Smooth muscle cell (in vitro differentiated cells): ENCODE results near the gene FREM1. TPM values are rescaled to one million over a fixed set of nuclear protein-coding genes. Genes with fewer than 3 reads are reported as not detected.
A peak's percentile ranks its signal among the peaks of the same experiment; 100 is the strongest.

ENCODE experiments used
- DNase-seq: peaks from one replicate; lab custom pipeline; 2025; ENCODE audit not compliant: unreplicated experiment; lab: John Stamatoyannopoulos, UW
- H2AFZ ChIP-seq: fragments of 200-600 bp; sonication (generic); 2 replicates; pipeline ENCODE4 v1.6.0; 2016; ENCODE audit warnings: antibody characterized with exemption, low read depth, mild to moderate bottlenecking
- H3F3A ChIP-seq: fragments of 200-600 bp; sonication (generic); 2 replicates; pipeline ENCODE4 v1.6.0; 2017; ENCODE audit warnings: antibody characterized with exemption, low read depth
- H3K27ac ChIP-seq: fragments of 200-600 bp; sonication (generic); 2 replicates; pipeline ENCODE4 v1.5.1; 2016; ENCODE audit warnings: low read depth, mild to moderate bottlenecking
- H3K27me3 ChIP-seq: fragments of 200-600 bp; sonication (generic); 2 replicates; pipeline ENCODE4 v1.6.1; 2016; ENCODE audit warnings: low read depth, mild to moderate bottlenecking
- H3K36me3 ChIP-seq: fragments of 200-600 bp; sonication (generic); 2 replicates; pipeline ENCODE4 v1.5.1; 2016; ENCODE audit warnings: low read depth
- H3K4me1 ChIP-seq: fragments of 200-600 bp; sonication (generic); 2 replicates; pipeline ENCODE4 v1.5.1; 2016; ENCODE audit warnings: low read depth
- H3K4me2 ChIP-seq: fragments of 200-600 bp; sonication (generic); 2 replicates; pipeline ENCODE4 v1.6.0; 2016; ENCODE audit warnings: mild to moderate bottlenecking
- H3K4me3 ChIP-seq: fragments of 200-600 bp; sonication (generic); 2 replicates; pipeline ENCODE4 v1.5.1; 2016; ENCODE audit warnings: mild to moderate bottlenecking
- H3K79me2 ChIP-seq: fragments of 200-600 bp; sonication (generic); 2 replicates; pipeline ENCODE4 v1.6.0; 2016; ENCODE audit warnings: low read depth, mild to moderate bottlenecking
- H3K9ac ChIP-seq: fragments of 200-600 bp; sonication (generic); 2 replicates; pipeline ENCODE4 v1.6.0; 2016; ENCODE audit warnings: low read depth
- H3K9me3 ChIP-seq: fragments of 200-600 bp; sonication (generic); replicated peaks from 2 replicates; pipeline ENCODE4 v1.5.1; 2016; ENCODE audit warnings: low read depth
- H4K20me1 ChIP-seq: fragments of 200-600 bp; sonication (generic); 2 replicates; pipeline ENCODE4 v1.6.0; 2016; ENCODE audit warnings: low read depth
- CTCF ChIP-seq: fragments of 200-600 bp; sonication (generic); IDR thresholded peaks from 2 replicates; pipeline ENCODE4 v1.5.1; 2017; ENCODE audit warnings: borderline replicate concordance, mild to moderate bottlenecking, antibody characterized with exemption; ENCODE audit not compliant: insufficient read depth, poor library complexity, severe bottlenecking
- WGBS: methylation state at CpG from one replicate; pipeline ENCODE4 v1.1.7; 2016; ENCODE audit warnings: low lambda C conversion rate; 5-methylcytosine and 5-hydroxymethylcytosine counted together
- polyA plus RNA-seq: library from polyadenylated mRNA; unstranded; fragments of >200 nt; fragmentation: Nextera tagmentation; extraction: Ambion mirVana; gene quantifications from 2 replicates; pipeline ENCODE4 v1.2.1, GENCODE V29; 2016
- total RNA-seq: library from RNA; depleted of rRNA; stranded (reverse); fragments of >200 nt; gene quantifications from 2 replicates; pipeline ENCODE4 v1.2.3, GENCODE V29; 2014

The FREM1 gene
- total and polyA plus RNA-seq, 2 experiments from 2014 or later, result 18.0 TPM

GRCh38 chr9:14750821-14751220, 159.4 kb downstream of the FREM1 start:
- Histone ChIP-seq H3K9ac (no peak overlapping the region), H3K79me2 (no peaks in the 10 kb centered on the region), H3K4me1 (no peaks in the 10 kb centered on the region), H3K4me3 (no peak overlapping the region), H3F3A (no peaks in the 10 kb centered on the region), H3K27me3 (no peaks in the 10 kb centered on the region), H3K4me2 (no peak overlapping the region), H3K36me3 (peaks cover 4% of the 10 kb centered on the region), H2AFZ (no peak overlapping the region), H4K20me1 (no peaks in the 10 kb centered on the region), H3K27ac (no peak overlapping the region), H3K9me3 (no peaks in the 10 kb centered on the region)
- no peak for DNase-seq
- no peak for TF ChIP-seq CTCF

GRCh38 chr9:14749741-14750211, 160.5 kb downstream of the FREM1 start:
- Histone ChIP-seq H3K4me1 (no peaks in the 10 kb centered on the region), H3K79me2 (no peaks in the 10 kb centered on the region), H3K27me3 (no peaks in the 10 kb centered on the region), H3K9ac (no peak overlapping the region), H3K4me2 (no peak overlapping the region), H2AFZ (no peak overlapping the region), H3K9me3 (no peaks in the 10 kb centered on the region), H4K20me1 (no peaks in the 10 kb centered on the region), H3F3A (no peaks in the 10 kb centered on the region), H3K27ac (no peak overlapping the region), H3K36me3 (peaks cover 4% of the 10 kb centered on the region), H3K4me3 (no peak overlapping the region)
- TF ChIP-seq CTCF, result no peak
- DNase-seq, result no peak
- WGBS, result 78% methylated on average over 9 of the region's 9 CpGs

GRCh38 chr9:14748373-14748772, 161.9 kb downstream of the FREM1 start:
- Histone ChIP-seq H3K4me1 (no peaks in the 10 kb centered on the region), H3K9ac (no peak overlapping the region), H3K4me2 (no peak overlapping the region), H3K27ac (no peak overlapping the region), H3K79me2 (no peaks in the 10 kb centered on the region), H2AFZ (no peak overlapping the region), H3K9me3 (no peaks in the 10 kb centered on the region), H3K4me3 (no peak overlapping the region), H3F3A (no peaks in the 10 kb centered on the region), H4K20me1 (no peaks in the 10 kb centered on the region), H3K36me3 (peaks cover 4% of the 10 kb centered on the region), H3K27me3 (no peaks in the 10 kb centered on the region)
- no peak for TF ChIP-seq CTCF
- no peak for DNase-seq
- 88% methylated on average over 3 of the region's 3 CpGs for WGBS

- peaks cover 4% of the 10 kb centered on the region for H3K36me3 ChIP-seq
- H3K79me2 ChIP-seq, result no peaks in the 10 kb centered on the region
- H3F3A ChIP-seq, result no peaks in the 10 kb centered on the region
- peak overlapping the region; percentile 20 for H3K27ac ChIP-seq
- no peaks in the 10 kb centered on the region for H3K9me3 ChIP-seq
- H3K4me3 ChIP-seq, result no peak overlapping the region
- no peaks in the 10 kb centered on the region for H4K20me1 ChIP-seq
- H2AFZ ChIP-seq, result no peak overlapping the region
- no peak overlapping the region for H3K4me2 ChIP-seq
- H3K27me3 ChIP-seq, result no peaks in the 10 kb centered on the region
- no peaks in the 10 kb centered on the region for H3K4me1 ChIP-seq
- TF ChIP-seq CTCF, result no peak
- no peak overlapping the region for H3K9ac ChIP-seq
- no peak for DNase-seq
Measured at GRCh38 chr9:14747111-14747510, 163.1 kb downstream of the FREM1 start.
